Right lobe of liver (tissue), 6 donors: Measurements from ENCODE around the gene ACTL7B. TPM values are rescaled to one million over a fixed set of nuclear protein-coding genes. Genes with fewer than 3 reads are reported as not detected.

Experiments used
- ATAC-seq, 4 donors: fragments of 200-7000 bp; cut with Tn5 transposase; one replicate each; pipeline ENCODE4 v1.9.1; 2020; ENCODE audit warnings: mild to moderate bottlenecking in 4 of 4, moderate library complexity in 4 of 4
- DNase-seq, 3 donors: peaks; one replicate each; pipeline ENCODE4 v3.0.0-alpha.2; 2020
- H3K27ac ChIP-seq, 3 donors: fragments of 200-600 bp; one replicate each; pipeline ENCODE4 v1.8.0; 2022
- H3K27me3 ChIP-seq, 2 donors: fragments of 200-600 bp; one replicate each; pipeline ENCODE4 v1.8.0; 2022
- H3K36me3 ChIP-seq, 4 donors: fragments of 200-600 bp; sonication (generic) in 1 of 4; one replicate each; pipeline versions ENCODE4 v1.5.1 to v1.8.0; 2017 to 2022; ENCODE audit warnings: control low read depth in 1 of 4
- H3K4me1 ChIP-seq, 4 donors: fragments of 200-600 bp; sonication (generic) in 1 of 4; one replicate each; pipeline versions ENCODE4 v1.5.1 to v1.8.0; 2017 to 2022; ENCODE audit warnings: control low read depth in 1 of 4
- H3K4me3 ChIP-seq, 3 donors: fragments of 200-600 bp; one replicate each; pipeline ENCODE4 v1.8.0; 2022
- H3K9me3 ChIP-seq, 4 donors: fragments of 200-600 bp; sonication (generic) in 1 of 4; one replicate each; pipeline versions ENCODE4 v1.5.1 to v1.8.0; 2017 to 2022; ENCODE audit warnings: control low read depth in 1 of 4
- POLR2A ChIP-seq: fragments of 450-650 bp; IDR thresholded peaks from one replicate; pipeline ENCODE4 v1.6.1; 2017; ENCODE audit warnings: antibody characterized with exemption, mild to moderate bottlenecking
- WGBS: methylation state at CpG from one replicate; pipeline ENCODE4 v1.1.6; 2018; ENCODE audit warnings: low coverage, low lambda C conversion rate; ENCODE audit not compliant: insufficient coverage; ENCODE audit errors: missing lambda C conversion rate; 5-methylcytosine and 5-hydroxymethylcytosine counted together
- intact Hi-C, 2 donors: fragments of 100-400 bp; cut with DNase I; formaldehyde crosslinking; loops; one replicate each; pipeline versions ENCODE4 v1.11.2 to v1.14.1; 2022
- total RNA-seq, 6 experiments: library from RNA; depleted of rRNA in 2 of 6; stranded (reverse); fragments of >200 nt in 2 of 6; fragmentation: NEBNext Ultra II Directional in 3 of 6; extraction: Animal tissue kit (Norgen Biotek cat#: 25700) in 3 of 6; gene quantifications; one replicate each; pipeline versions ENCODE4 v1.1.0 to v1.2.4, GENCODE V29; 2016 to 2023
- TF ChIP-seq, protein P1 (sequence below), 4 donors: fragments of 200-600 bp in 3 of 4; fragments of 450-650 bp in 1 of 4; IDR thresholded peaks; one replicate each; pipeline versions ENCODE4 v1.5.1 to v1.8.0; 2016 to 2022; ENCODE audit warnings: antibody characterized with exemption in 4 of 4, mild to moderate bottlenecking in 2 of 4
- donor health status: DM: no; HTN: yes; CAD: no.
- donor health status: DM: no; HTN: no; CAD: no.
- donor health status: DM: no; HTN: no; CAD: no.
- donor health status: DM: no; HTN: yes; CAD: no.
- donor health status: DM: no; HTN: yes; CAD: no.

The ACTL7B gene
- total RNA-seq, 6 experiments from 2014 or later, result not detected

DNA sequence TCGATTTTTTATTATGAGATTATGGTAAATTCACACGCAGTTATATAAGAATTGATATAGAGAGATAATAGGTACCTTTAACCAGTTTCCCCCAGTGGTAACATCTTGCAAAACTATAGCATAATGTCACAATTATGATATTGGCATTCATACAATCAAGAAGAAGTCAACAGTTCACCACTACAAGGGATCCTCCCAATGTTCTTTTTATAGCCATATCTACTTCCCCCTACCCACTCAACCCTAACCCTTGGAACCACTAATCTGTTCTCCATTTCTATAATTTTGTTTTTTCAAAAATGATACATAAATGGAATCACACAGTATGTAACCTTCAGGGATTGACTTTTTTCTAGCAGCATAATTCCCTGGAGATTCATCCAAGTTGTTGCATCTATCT lies 9.8 kb downstream of the ACTL7B start:
- H3K4me3 ChIP-seq, result no peak overlapping the region
- no peak for TF ChIP-seq POLR2A
- TF ChIP-seq, protein P1, sequence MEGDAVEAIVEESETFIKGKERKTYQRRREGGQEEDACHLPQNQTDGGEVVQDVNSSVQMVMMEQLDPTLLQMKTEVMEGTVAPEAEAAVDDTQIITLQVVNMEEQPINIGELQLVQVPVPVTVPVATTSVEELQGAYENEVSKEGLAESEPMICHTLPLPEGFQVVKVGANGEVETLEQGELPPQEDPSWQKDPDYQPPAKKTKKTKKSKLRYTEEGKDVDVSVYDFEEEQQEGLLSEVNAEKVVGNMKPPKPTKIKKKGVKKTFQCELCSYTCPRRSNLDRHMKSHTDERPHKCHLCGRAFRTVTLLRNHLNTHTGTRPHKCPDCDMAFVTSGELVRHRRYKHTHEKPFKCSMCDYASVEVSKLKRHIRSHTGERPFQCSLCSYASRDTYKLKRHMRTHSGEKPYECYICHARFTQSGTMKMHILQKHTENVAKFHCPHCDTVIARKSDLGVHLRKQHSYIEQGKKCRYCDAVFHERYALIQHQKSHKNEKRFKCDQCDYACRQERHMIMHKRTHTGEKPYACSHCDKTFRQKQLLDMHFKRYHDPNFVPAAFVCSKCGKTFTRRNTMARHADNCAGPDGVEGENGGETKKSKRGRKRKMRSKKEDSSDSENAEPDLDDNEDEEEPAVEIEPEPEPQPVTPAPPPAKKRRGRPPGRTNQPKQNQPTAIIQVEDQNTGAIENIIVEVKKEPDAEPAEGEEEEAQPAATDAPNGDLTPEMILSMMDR (IDR thresholded peaks at IDR 0.05), result no peak
- H3K36me3 ChIP-seq, result no peaks in the 10 kb centered on the region
- no peaks in the 10 kb centered on the region for H3K27me3 ChIP-seq
- 48% methylated on average over 2 of the region's 2 CpGs for WGBS
- intact Hi-C loops, result no loop called here
- no peaks in the 10 kb centered on the region for H3K9me3 ChIP-seq
- no peaks in the 10 kb centered on the region for H3K4me1 ChIP-seq
- ATAC-seq (no peak), DNase-seq (no peak)
- no peak overlapping the region for H3K27ac ChIP-seq

DNA sequence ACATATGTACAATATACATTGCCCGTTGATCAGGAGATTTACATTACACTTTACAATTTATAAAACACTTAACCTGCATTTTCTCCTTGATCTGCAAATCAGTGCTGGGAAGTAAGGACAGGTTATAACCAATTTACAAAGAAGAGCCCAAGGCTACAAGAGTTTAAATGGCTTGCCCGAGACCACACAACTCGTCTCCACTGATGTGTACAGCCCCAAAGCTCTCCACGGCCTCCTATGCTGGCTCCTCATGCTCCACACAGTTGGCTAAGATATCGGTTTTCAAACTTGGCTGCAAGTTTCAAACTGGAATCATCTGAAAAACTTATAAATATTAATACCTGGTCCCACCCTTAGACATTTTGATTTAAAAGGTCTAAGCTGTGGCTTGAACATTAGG lies 10.3 kb downstream of the ACTL7B start:
- 72% methylated on average over 5 of the region's 5 CpGs for WGBS
- Histone ChIP-seq H3K36me3 (no peaks in the 10 kb centered on the region), H3K9me3 (no peaks in the 10 kb centered on the region), H3K4me3 (no peak overlapping the region), H3K27ac (no peak overlapping the region), H3K4me1 (no peaks in the 10 kb centered on the region), H3K27me3 (no peaks in the 10 kb centered on the region)
- intact Hi-C loops, result no loop called here
- ATAC-seq (no peak), DNase-seq (no peak)
- TF ChIP-seq, protein P1 (IDR thresholded peaks at IDR 0.05), result no peak
- TF ChIP-seq POLR2A, result no peak

DNA sequence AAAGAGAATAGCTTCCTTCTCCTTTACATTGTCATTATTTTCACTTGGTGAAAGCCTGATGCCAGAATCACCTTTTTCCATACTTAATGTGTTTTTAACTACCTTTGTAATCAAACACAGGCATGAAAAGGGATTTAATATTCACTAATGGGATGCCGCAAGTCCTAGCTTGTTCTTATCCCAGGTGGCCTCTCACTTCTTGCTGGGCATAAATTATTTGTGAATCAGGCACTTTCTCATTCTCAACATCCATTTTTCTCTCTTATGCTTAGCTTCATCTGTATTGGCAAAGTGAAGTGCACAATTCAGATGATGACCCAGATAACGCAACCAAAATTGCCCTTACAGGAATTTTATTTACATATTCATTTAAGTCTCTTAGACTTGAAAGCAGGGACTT lies 10.9 kb downstream of the ACTL7B start:
- H3K4me1 ChIP-seq, result no peaks in the 10 kb centered on the region
- H3K27me3 ChIP-seq, result no peaks in the 10 kb centered on the region
- intact Hi-C loops, result no loop called here
- 76% methylated on average over 2 of the region's 2 CpGs for WGBS
- no peaks in the 10 kb centered on the region for H3K36me3 ChIP-seq
- TF ChIP-seq, protein P1 (IDR thresholded peaks at IDR 0.05), result no peak
- TF ChIP-seq POLR2A, result no peak
- H3K27ac ChIP-seq, result no peak overlapping the region
- H3K9me3 ChIP-seq, result no peaks in the 10 kb centered on the region
- DNase-seq, result no peak
- no peak for ATAC-seq
- H3K4me3 ChIP-seq, result no peak overlapping the region

DNA sequence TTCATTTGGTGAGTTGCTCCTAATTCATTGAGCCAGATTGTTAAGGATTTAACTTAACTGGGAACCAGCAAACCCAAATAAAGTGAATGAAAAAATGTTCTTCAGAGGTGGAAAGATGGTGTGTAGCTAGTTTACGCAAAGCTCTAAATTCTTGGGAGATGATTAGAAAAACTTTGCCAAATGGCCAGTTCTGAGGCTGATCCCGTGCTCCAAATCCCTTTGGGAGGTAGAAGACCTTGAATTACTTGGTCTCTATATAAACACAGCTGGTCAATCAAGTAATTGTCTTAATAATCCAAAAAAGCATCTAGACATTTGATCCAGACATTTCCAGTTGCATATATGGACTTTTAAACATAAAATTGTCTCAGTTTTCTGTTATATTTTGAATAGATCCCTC lies 11.4 kb downstream of the ACTL7B start:
- Histone ChIP-seq H3K36me3 (no peaks in the 10 kb centered on the region), H3K9me3 (no peaks in the 10 kb centered on the region), H3K4me3 (no peak overlapping the region), H3K4me1 (no peaks in the 10 kb centered on the region), H3K27me3 (no peaks in the 10 kb centered on the region), H3K27ac (no peak overlapping the region)
- WGBS, result 59% methylated on average over 2 of the region's 2 CpGs
- ATAC-seq (no peak), DNase-seq (no peak)
- no peak for TF ChIP-seq POLR2A
- TF ChIP-seq, protein P1 (IDR thresholded peaks at IDR 0.05), result no peak
- intact Hi-C loops, result no loop called here
